GM10266 (cell line): Measurements from ENCODE around the gene SACS.
"Not testable (repeated sequence)": the region's sequence is repeated elsewhere in the genome, so short reads cannot be mapped to it uniquely, and the experiment has no call there.

Experiments used
- DNase-seq: peaks from one replicate; pipeline ENCODE4 v3.0.0; 2012; ENCODE audit errors: extremely low spot score
- TF ChIP-seq, protein P1 (sequence below): IDR thresholded peaks from 2 replicates; pipeline ENCODE4 v1.5.1; 2012; ENCODE audit warnings: mild to moderate bottlenecking, low read depth; ENCODE audit not compliant: control insufficient read depth, insufficient read depth; ENCODE audit errors: missing control alignments

The SACS gene

DNA sequence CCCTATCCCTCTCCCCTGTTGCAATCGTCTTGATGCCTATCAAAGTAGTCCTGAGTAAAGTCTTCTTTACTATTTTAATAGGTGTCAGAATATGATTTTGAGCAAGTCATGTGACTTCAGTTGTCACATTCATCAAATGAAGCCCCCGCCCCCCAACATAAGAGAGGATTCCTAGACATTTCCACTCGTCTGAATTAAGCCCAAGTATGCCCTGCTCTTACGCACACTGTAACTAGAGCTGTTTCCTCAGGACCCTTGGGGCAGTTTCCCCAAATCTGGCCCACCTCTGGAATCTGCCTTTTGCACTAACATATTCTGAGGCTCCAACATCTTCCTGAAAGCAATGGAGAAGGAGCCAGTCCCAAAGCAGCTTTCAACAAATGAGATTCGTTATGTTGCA lies 25.5 kb downstream of the SACS start:
- DNase-seq, result no peak
- TF ChIP-seq, protein P1, sequence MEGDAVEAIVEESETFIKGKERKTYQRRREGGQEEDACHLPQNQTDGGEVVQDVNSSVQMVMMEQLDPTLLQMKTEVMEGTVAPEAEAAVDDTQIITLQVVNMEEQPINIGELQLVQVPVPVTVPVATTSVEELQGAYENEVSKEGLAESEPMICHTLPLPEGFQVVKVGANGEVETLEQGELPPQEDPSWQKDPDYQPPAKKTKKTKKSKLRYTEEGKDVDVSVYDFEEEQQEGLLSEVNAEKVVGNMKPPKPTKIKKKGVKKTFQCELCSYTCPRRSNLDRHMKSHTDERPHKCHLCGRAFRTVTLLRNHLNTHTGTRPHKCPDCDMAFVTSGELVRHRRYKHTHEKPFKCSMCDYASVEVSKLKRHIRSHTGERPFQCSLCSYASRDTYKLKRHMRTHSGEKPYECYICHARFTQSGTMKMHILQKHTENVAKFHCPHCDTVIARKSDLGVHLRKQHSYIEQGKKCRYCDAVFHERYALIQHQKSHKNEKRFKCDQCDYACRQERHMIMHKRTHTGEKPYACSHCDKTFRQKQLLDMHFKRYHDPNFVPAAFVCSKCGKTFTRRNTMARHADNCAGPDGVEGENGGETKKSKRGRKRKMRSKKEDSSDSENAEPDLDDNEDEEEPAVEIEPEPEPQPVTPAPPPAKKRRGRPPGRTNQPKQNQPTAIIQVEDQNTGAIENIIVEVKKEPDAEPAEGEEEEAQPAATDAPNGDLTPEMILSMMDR, result no peak

DNA sequence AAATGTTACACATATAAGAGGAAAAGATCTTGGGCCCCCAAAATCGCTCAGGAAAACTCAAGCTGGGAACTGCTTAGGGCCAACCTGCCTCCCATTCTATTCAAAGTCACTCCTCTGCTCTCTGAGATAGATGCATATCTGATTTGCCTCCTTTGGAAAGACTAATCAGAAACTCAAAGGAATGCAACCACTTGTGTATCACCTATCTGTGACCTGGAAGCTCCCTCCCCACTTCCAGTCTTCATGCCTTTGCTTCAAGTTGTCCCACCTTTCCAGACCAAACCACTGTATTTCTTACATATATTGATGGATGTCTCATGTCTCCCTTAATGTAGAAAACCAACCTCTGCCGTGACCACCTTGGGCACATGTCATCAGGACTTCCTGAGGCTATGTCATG lies 32.3 kb downstream of the SACS start:
- not testable (repeated sequence) for DNase-seq

DNA sequence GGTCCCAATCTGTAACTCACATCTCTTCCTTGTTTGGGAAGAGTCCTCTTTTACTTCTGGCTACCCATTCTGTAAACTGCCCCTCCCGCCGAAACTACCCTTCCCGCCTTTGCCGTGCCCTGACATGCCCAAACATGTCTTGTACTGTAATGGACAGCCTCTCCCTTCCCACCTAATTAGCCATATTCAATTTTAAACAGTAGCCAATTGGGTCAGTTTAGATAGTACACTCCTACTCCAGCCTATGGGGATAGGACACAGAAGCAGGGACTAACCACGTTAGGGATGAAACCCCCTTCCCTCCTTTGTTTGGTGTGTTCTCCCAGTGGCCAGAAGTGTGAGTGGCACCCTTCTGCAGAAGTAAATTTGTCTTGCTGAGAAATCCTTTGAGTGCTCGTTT lies 34.2 kb downstream of the SACS start:
- TF ChIP-seq, protein P1, result no peak
- DNase-seq, result no peak

DNA sequence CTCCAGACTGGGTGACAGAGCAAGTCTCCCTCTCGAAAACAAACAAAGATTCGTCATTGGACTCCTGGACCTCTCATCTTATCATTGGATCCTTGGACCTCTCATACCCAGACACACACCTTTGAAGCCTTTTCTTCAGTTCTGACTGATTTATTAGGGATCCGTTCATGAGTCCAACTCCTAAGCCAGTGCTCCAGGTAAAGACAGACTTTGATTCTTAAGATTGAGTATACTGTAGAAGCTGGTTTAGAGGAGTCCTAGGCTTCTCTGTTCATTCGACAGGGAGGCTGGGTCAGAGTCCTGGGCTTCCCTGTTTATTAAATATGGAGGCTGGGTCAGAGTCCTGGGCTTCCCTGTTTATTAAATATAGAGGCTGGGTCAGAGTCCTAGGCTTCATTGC lies 38.7 kb downstream of the SACS start:
- no peak for DNase-seq
- TF ChIP-seq, protein P1, result no peak

DNA sequence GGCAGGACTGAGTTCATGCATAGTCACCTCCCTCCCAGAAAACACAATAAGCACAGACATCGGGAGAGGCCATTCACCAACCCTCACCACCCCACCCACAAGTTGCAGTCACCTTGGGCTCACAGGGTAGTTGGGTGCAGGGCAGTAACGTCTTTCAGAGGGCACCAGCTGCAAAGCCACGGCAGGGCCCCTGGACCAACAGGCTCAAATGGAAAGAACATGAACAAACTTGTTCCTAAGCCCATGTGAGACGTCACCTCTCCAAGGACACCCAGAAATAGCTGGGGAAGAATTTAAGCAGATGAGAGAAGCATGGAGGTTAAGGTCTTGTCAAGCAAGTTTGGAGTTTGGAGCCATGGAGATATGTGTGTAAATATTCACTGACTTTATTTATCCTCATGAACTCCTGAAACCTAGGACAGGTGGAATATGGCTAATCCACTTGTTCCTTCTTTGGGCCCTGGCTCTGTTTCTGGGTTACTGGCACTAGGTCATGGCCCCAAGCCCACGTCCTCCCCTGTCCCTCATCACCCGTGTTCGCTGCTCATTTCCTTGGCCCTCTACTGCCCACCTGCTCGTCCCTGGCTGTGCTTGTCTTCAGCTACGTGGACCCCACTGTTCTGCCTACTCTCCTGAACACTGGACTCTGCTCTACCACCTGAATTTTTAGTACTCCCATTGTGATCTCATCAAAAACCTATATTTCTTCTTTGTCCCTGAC lies 40.4 kb downstream of the SACS start:
- DNase-seq, result no peak
- TF ChIP-seq, protein P1, result no peak

DNA sequence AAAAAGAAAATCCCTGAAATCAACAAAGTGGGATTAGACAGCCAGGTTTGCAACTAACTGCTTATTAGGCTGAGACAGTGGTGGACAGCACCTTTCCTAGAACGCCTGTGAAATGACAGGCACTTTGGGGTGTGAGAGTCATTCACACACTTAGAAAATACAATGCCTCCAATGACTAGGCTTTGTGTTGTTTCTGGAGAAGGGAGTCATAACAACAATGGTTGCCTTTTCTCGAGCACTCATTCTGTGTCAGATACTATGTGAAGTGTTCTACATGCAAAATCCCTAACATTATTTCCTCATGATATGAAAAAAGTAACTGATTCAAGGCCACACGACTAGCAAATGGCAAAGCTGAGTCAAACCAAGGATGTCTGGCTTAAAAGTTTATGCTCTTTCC lies 41.2 kb downstream of the SACS start:
- TF ChIP-seq, protein P1, result no peak
- no peak for DNase-seq

DNA sequence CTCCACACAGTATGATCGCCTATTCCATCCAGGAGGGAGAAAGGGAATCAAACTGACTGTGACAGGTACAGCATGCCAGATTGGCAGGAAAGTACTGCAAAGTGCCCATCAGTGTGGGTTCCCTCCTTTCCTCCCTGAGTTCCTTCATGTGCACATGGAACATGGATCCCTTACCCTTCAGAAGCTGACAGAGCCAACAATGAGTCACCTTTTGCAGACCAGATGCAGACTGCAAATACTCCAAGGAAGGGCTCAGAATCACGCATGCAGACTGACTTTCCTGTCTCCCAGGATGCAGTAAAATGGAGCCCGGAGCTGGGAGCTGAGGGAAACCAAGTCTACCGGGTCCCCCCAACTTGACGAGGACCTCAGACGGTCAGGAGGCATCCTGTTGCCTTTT lies 41.8 kb downstream of the SACS start:
- TF ChIP-seq, protein P1, result no peak
- no peak for DNase-seq

DNA sequence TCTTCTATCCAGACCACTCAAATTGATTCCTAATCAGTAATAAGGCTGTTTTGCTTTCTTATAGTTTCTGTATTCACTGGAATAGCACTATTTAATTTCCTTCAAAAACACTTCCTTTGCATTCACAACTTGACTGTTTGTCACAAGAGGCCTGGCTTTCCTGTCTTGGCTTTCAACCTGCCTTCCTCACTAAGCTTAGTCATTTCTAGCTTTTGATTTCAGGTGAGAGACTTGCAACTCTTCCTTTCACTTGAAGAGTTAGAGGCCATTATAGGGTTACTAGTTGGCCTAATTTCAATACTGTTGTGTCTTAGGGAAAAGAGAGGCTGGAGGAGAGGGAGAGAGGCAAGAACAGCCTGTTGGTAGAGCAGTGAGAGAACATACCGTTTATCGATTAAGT lies 47.0 kb downstream of the SACS start:
- TF ChIP-seq, protein P1, result no peak
- DNase-seq, result no peak
